ENCODE results near the gene RNF212B. TPM values are rescaled to one million over a fixed set of nuclear protein-coding genes. Genes with fewer than 3 reads are reported as not detected.
"Not testable (repeated sequence)": the region's sequence is repeated elsewhere in the genome, so short reads cannot be mapped to it uniquely, and the experiment has no call there.

RNF212B gene
- total RNA-seq, 1 donor from 2014 or later, result not detected

- Mint-ChIP-seq H3K36me3 (ENCODE audit: low read depth) (peaks cover 4% of the 10 kb centered on the region), H3K27me3 (ENCODE audit: low read depth) (peaks cover 9% of the 10 kb centered on the region), H3K27ac (ENCODE audit: unreplicated experiment) (no peak overlapping the region), H3K9me3 (peaks cover 13% of the 10 kb centered on the region), H3K4me1 (no peaks in the 10 kb centered on the region), H3K4me3 (no peak overlapping the region)
- DNase-seq (ENCODE audit: low read depth, low spot score), result no peak
- TF ChIP-seq CTCF (conservative IDR thresholded peaks at IDR 0.05), result no peak
Observed at GRCh38 chr14:23217032-23218020, 20.4 kb upstream of the RNF212B start.

- H3K27me3 Mint-ChIP-seq (ENCODE audit: low read depth), result peaks cover 13% of the 10 kb centered on the region
- no peaks in the 10 kb centered on the region for H3K4me1 Mint-ChIP-seq
- no peak overlapping the region for H3K27ac Mint-ChIP-seq (ENCODE audit: unreplicated experiment)
- H3K9me3 Mint-ChIP-seq, result peaks cover 16% of the 10 kb centered on the region
- no peak overlapping the region for H3K4me3 Mint-ChIP-seq
- no peak for DNase-seq (ENCODE audit: low read depth, low spot score)
- TF ChIP-seq CTCF (conservative IDR thresholded peaks at IDR 0.05), result no peak
- H3K36me3 Mint-ChIP-seq (ENCODE audit: low read depth), result peaks cover 4% of the 10 kb centered on the region
Observed at GRCh38 chr14:23219075-23219474, 18.7 kb upstream of the RNF212B start.

- DNase-seq (ENCODE audit: low read depth, low spot score), result not testable (repeated sequence)
Observed at GRCh38 chr14:23224958-23225357, 12.8 kb upstream of the RNF212B start.

GRCh38 chr14:23227566-23227965, 10.2 kb upstream of the RNF212B start:
- Mint-ChIP-seq H3K4me3 (no peak overlapping the region), H3K36me3 (ENCODE audit: low read depth) (peaks cover 5% of the 10 kb centered on the region), H3K4me1 (no peaks in the 10 kb centered on the region), H3K27me3 (ENCODE audit: low read depth) (peaks cover 12% of the 10 kb centered on the region), H3K27ac (ENCODE audit: unreplicated experiment) (no peak overlapping the region), H3K9me3 (peaks cover 17% of the 10 kb centered on the region)
- no peak for DNase-seq (ENCODE audit: low read depth, low spot score)
- no peak for TF ChIP-seq CTCF (conservative IDR thresholded peaks at IDR 0.05)

More at GRCh38 chr14:23224958-23225357, 12.8 kb upstream of the RNF212B start:
- Mint-ChIP-seq H3K9me3 (peaks cover 17% of the 10 kb centered on the region), H3K27me3 (ENCODE audit: low read depth) (peaks cover 22% of the 10 kb centered on the region)
- not testable (repeated sequence) for H3K4me1 Mint-ChIP-seq; H3K27ac Mint-ChIP-seq (ENCODE audit: unreplicated experiment); H3K4me3 Mint-ChIP-seq; H3K36me3 Mint-ChIP-seq (ENCODE audit: low read depth)

- Mint-ChIP-seq H3K4me1 (no peaks in the 10 kb centered on the region), H3K27me3 (ENCODE audit: low read depth) (peaks cover 10% of the 10 kb centered on the region), H3K27ac (ENCODE audit: unreplicated experiment) (no peak overlapping the region), H3K4me3 (no peak overlapping the region), H3K9me3 (peaks cover 15% of the 10 kb centered on the region), H3K36me3 (ENCODE audit: low read depth) (peaks cover 5% of the 10 kb centered on the region)
- TF ChIP-seq CTCF (conservative IDR thresholded peaks at IDR 0.05), result no peak
- no peak for DNase-seq (ENCODE audit: low read depth, low spot score)
Observed at GRCh38 chr14:23228812-23229211, 8.9 kb upstream of the RNF212B start.

- not testable (repeated sequence) for H3K27ac Mint-ChIP-seq (ENCODE audit: unreplicated experiment); H3K27me3 Mint-ChIP-seq (ENCODE audit: low read depth); H3K36me3 Mint-ChIP-seq (ENCODE audit: low read depth); DNase-seq (ENCODE audit: low read depth, low spot score); H3K4me1 Mint-ChIP-seq; H3K4me3 Mint-ChIP-seq; H3K9me3 Mint-ChIP-seq
Observed at GRCh38 chr14:23232241-23232808, 5.4 kb upstream of the RNF212B start.
